Stimulated activated CD4-positive, alpha-beta T cell treated with anti-CD3 and anti-CD28 coated beads, Interleukin-12 subunit alpha, Interleukin-12 subunit beta, amount 100 ng/mL, for 48 hours (primary cell): ENCODE results near the gene CAMK2G.
A peak's percentile ranks its signal among the peaks of the same experiment; 100 is the strongest.

ENCODE experiments used
- DNase-seq, 3 donors: peaks; one replicate each; pipeline ENCODE4 v3.0.0-alpha.2; 2020; ENCODE audit warnings: low read depth in 2 of 3, low spot score in 1 of 3

CAMK2G gene

GRCh38 chr10:73779539-73780197 is 94.7 kb downstream of the CAMK2G start:
- DNase-seq, result no peak

DNA sequence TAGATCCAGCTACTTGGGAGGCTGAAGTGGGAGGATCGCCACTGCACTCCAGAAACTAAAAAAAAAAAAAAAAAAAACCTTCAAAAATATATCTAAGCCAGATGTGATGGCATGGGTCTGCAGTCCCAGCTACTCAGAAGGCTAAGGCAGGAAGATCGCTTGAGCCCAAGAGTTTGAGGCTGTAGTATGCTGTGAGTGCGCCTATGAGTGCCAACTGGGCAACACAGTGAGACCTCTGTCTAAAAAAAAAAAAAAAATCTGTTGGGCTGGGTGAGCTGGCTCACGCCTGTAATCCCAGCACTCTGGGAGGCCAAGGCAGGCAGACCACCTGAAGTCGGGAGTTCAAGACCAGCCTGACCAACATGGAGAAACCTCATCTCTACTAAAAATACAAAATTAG is 95.3 kb downstream of the CAMK2G start:
- DNase-seq, result no peak

GRCh38 chr10:73774637-73775036 is 99.7 kb downstream of the CAMK2G start:
- no peak for DNase-seq

DNA sequence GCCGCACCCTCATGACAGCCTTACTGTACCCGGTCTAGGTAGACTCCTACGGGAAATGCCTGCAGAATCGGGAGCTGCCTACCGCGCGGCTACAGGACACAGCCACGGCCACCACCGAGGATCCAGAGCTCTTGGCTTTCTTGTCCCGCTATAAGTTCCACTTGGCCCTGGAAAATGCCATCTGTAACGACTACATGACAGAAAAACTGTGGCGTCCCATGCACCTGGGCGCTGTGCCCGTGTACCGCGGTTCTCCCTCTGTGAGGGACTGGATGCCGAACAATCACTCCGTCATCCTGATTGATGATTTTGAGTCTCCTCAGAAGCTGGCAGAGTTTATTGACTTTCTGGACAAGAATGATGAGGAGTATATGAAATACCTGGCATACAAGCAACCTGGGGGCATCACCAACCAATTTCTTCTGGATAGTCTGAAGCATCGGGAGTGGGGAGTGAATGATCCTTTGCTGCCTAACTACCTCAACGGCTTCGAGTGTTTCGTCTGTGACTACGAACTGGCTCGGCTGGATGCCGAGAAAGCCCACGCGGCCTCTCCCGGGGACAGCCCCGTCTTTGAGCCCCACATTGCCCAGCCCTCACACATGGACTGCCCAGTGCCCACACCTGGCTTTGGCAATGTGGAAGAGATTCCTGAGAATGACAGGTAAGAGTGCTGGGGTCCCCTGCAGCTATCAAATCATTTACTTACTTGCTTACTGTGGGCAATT is 101.0 kb downstream of the CAMK2G start:
- no peak for DNase-seq

DNA sequence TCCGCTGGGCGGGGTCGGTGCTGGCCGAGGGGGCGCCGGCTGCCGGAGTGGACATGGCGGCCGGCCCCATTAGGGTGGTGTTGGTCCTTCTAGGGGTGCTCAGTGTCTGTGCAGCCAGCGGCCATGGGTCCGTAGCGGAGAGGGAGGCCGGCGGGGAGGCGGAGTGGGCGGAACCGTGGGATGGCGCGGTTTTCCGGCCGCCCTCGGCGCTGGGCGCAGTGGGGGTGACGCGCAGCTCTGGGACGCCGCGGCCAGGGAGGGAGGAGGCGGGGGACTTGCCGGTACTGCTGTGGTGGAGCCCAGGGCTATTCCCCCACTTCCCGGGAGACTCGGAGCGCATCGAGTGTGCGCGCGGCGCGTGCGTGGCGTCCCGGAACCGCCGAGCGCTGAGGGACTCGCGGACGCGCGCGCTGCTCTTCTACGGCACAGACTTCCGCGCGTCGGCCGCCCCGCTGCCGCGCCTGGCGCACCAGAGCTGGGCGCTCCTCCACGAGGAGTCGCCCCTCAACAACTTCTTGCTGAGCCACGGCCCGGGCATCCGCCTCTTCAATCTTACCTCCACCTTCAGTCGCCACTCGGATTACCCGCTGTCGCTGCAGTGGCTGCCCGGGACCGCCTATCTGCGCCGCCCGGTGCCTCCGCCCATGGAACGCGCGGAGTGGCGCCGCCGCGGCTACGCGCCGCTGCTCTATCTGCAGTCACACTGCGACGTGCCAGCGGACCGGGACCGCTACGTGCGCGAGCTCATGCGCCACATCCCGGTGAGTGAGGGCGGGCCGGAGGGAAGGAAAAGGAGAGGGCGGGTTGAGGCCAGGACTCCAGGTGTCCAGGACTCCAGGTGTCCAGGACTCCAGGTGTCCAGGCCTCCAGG is 101.8 kb downstream of the CAMK2G start:
- DNase-seq, result peak; percentile 65 to 75 (median 66)

DNA sequence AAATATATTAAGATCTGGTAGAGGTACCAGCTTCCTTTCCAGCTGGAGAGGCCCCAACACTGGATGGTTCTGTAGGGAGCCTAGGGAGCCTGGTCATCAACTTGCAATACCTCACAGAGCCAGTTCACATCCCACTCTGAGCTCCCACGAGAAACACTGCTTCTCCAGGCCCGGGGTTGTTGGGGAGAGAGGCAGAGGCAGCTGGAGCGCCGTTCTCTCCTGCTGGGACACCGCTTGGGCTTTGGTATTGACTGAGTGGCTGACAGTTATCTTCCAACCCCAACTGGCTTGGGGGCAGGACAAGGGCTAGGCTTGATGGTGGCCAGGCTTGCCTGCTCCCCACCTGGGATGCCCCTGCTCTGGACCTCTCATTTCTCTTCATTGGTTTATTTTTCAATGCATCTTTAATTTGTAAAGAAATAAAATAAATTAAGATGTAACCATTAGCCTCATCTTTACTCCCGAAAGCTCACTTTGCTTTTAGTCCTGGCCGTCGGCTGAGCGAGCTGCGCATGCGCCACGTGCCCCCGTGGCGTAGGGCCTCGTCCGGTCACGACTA is 102.6 kb downstream of the CAMK2G start:
- DNase-seq, result peak; percentile 17 to 77 (median 45)

DNA sequence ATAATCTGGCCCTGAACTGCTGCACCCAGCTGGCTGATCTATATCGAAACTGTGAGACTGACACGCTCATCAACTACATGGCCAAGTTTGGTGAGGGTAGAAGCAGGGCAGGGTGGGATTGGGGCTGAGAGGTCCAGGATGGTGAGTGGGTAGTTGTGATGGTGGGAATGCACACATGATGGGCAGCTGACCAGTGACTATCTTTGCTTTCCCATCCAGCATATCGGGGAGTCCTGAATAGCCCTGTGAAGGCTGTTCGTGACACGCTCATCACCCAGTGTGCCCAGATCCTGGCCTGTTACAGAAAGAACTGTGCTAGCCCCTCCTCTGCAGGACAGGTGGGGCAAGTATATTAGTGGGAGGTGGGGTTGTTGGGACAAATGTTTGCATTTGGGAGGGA is 105.0 kb downstream of the CAMK2G start:
- no peak for DNase-seq

GRCh38 chr10:73768881-73769280 is 105.5 kb downstream of the CAMK2G start:
- peak in 1 of 3 donors; percentile 25 for DNase-seq

DNA sequence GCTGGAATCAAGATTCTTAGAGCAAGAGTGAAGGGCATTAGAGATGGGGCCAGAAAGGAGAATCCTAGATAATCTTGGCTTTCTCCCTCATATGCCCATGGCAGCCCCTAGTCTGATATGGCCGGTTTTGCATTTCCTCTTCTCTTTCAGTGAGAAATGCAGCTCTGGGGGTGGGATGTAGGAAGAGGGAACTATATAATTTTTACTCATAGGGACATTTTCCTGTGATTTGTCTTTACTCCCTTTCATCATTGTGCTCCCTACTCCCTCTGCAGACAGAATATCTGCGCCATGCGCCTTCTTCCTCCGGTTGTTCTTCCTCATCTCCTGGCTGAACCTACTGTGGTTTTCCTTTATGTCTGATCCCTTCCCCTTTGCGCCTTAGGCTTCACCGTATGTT is 109.3 kb downstream of the CAMK2G start:
- no peak for DNase-seq

DNA sequence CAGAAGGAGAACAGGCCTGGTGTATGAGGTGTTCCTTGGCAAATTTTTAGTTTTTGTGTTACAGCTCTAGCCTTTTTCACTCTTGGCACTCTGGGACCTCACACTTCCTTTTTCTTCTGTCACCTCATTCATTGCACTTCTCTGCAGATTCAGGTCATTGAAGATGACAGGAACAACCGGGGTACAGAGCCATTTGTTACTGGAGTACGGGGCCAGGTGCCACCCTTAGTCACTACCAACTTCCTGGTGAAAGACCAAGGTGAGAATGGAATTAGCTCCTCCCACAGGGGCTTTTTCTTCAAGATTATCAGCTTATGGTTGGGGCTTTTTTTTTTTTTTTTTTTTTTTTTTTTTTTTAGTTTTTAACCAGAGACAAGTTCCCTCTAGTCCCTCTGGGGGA is 111.0 kb downstream of the CAMK2G start:
- DNase-seq, result no peak

DNA sequence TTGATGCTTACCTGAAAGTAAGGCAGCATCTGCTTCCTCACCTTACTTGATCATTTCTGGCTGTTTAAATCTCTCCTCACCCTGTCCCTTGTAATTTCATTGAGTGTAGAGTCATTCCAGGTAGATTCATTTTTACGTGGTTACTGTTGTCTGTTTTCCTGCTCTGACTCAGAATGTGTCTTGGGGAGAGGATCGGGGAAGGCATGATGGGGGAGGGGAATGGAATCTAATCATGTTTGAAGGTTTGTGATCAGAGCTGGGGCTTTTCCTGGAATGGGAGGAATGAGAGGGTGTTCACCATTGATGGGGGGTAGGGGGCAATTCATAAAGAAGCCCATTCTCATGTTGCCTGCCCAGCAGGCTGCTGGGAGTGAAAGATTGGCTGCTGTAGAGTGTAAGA is 111.4 kb downstream of the CAMK2G start:
- DNase-seq, result no peak
